GM10248 (cell line): ENCODE data around the gene GDF11.

Source experiments
- CTCF ChIA-PET: fragments of 300-600 bp; sonication (Branson Sonifier 250); formaldehyde crosslinking; extraction: SDS; loops from one replicate; lab custom pipeline; 2021; ENCODE audit warnings: antibody characterized with exemption; lab: Yijun Ruan, JAX
- POLR2A ChIA-PET: fragments of 350-650 bp; sonication (Branson Sonifier 250); formaldehyde crosslinking; extraction: SDS; loops from one replicate; lab custom pipeline; 2020; ENCODE audit warnings: antibody characterized with exemption; lab: Yijun Ruan, JAX
- DNase-seq: peaks from one replicate; pipeline ENCODE4 v3.0.0; 2012; ENCODE audit errors: extremely low spot score
- CTCF ChIP-seq: IDR thresholded peaks from 2 replicates; pipeline ENCODE4 v1.5.1; 2012; ENCODE audit warnings: mild to moderate bottlenecking, low read depth; ENCODE audit errors: extremely low read depth, missing control alignments, control extremely low read depth

GDF11 gene

DNA sequence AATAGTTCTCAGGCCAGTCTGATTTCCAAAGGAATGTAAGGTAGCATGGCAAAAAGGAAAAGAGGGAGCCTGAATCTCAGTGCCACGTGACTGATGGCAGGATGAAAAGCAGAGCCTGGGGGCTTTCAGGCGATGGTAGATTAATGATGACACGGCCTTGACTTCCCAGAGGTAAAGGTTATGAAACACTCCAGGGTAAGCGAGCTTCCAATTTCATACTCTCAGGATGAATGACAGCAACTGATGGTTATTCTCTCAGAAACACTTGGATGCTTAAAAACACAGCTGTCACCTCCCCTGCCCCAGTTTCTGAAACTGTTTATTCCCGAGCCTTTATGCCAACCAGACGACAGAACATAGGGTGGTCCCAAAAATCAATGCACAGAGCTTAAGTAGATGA is 28.8 kb downstream of the GDF11 start:
- TF ChIP-seq CTCF: no peak
- DNase-seq: no peak
- ChIA-PET POLR2A (interaction anchor here (0.6 kb wide), 1 partner anchor 53 kb away, joined by 5 read pairs; no protein-coding TSS in a partner anchor), CTCF (interaction anchor here (1.1 to 1.7 kb wide), 6 partner anchors 14 to 154 kb away, joined by 3 to 6 read pairs (median 4); no protein-coding TSS in a partner anchor)

GRCh38 chr12:55777856-55778255 is 34.9 kb downstream of the GDF11 start:
- ChIA-PET POLR2A (no interaction called here), CTCF (interaction anchor here (1.5 to 1.8 kb wide), 2 partner anchors 17 to 39 kb away, joined by 3 to 6 read pairs; no protein-coding TSS in a partner anchor)
- TF ChIP-seq CTCF: no peak

DNA sequence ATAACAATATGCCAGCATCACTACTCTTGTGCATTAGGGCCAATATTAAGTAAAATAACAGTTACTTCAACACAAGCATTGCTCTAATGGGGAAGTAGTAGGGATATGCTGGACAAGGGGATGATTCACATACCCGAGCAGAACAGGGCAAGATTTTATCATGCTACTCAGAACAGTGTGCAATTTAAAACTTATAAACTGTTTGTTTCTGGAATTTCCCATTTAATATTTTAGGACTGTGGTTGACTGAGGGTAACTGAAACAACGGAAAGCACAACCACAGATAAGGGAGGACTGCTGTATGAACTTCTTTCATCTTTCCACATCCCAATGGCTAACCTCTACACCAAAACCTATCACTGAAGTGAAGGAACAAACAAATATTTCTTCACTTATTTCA is 37.8 kb downstream of the GDF11 start:
- DNase-seq: no peak
- ChIA-PET POLR2A (interaction anchor here (0.7 kb wide), 1 partner anchor 177 kb away, joined by 5 read pairs; no protein-coding TSS in a partner anchor), CTCF (interaction anchor here (1.1 to 3.3 kb wide), 7 partner anchors 8 to 159 kb away, joined by 3 to 11 read pairs (median 4); no protein-coding TSS in a partner anchor)
- no peak for TF ChIP-seq CTCF

More at GRCh38 chr12:55777856-55778255, 34.9 kb downstream of the GDF11 start:
- no peak for DNase-seq

DNA sequence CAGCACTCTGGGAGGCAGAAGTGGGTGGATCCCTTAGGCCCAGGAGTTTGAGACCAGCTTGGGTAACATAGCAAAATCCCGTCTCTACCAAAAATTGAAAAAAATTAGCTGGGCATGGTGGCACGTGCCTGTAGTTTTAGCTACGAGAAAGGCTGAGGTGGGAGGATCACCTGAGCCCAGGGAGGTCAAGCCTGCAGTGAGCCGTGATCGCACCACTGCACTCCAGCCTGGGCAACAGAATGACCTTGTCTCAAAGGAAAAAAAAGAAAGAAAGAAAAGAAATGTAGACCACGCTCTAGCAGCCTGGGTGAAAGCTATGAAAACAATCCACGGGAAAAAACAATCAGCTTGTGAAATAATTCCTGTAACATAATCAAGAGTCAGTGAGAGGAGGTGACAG is 45.6 kb downstream of the GDF11 start:
- no peak for DNase-seq
- ChIA-PET CTCF (interaction anchor here (1.2 to 2.0 kb wide), 2 partner anchors 9 to 15 kb away, joined by 3 to 6 read pairs; no protein-coding TSS in a partner anchor), POLR2A (no interaction called here)
- TF ChIP-seq CTCF: no peak

DNA sequence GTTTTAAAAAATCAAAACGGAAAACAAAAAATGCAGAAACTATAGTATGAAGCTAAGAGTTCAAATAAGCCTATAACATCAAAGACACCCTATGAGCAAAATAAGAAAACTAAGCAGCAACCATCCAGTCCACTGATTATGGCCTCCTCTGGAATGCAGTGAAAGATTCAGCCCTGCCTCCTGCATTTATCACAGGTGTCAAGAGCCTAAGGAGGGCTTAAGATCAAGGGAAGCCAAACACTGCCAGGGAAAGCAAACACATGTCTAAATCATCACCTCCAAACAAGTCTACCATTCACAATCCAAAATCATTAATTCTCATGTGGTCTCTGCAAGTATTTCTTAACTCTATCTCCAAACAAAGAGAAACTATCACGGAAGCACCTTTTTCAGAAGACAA is 46.2 kb downstream of the GDF11 start:
- POLR2A ChIA-PET: no interaction called here

DNA sequence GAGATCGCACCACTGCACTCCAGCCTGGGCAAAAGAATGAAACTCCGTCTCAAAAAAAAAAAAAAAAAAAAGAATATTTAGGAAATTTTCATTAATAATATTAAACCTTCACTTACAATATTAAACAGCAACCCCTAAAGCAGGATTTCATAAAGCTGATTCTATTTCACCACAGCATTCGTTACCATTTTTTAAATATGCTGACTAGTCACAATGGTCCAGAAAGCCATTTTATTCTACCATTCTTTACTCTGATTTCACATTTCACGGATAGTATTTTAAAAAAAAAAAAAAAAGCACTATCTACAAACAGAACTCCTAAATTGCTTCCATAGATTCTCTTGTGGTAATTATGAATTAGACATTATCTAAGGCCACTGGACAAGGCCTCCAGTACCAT is 47.0 kb downstream of the GDF11 start:
- POLR2A ChIA-PET: no interaction called here
- DNase-seq: no peak
- no peak for TF ChIP-seq CTCF
- CTCF ChIA-PET: interaction anchor here (2.4 kb wide), 1 partner anchor 51 kb away, joined by 9 read pairs; no protein-coding TSS in a partner anchor

More for the DNA sequence above, 46.2 kb downstream of the GDF11 start:
- DNase-seq: no peak
- CTCF ChIA-PET: interaction anchor here (1.2 to 2.4 kb wide), 3 partner anchors 10 to 51 kb away, joined by 3 to 9 read pairs (median 6); no protein-coding TSS in a partner anchor
- TF ChIP-seq CTCF: no peak
